DND-41 (cell line): ENCODE results near the gene DNAH3.

Experiments
- CTCF ChIP-seq: IDR thresholded peaks from 2 replicates; pipeline ENCODE4 v1.5.1; 2012; ENCODE audit warnings: borderline replicate concordance, low read length, moderate library complexity, mild to moderate bottlenecking; ENCODE audit not compliant: poor library complexity, severe bottlenecking; ENCODE audit errors: extremely low read depth
- EZH2 ChIP-seq: IDR thresholded peaks from 3 replicates; pipeline ENCODE4 v1.6.1; 2012; ENCODE audit warnings: borderline replicate concordance, low read depth, mild to moderate bottlenecking, moderate library complexity, low read length, inconsistent platforms; ENCODE audit not compliant: severe bottlenecking

DNA sequence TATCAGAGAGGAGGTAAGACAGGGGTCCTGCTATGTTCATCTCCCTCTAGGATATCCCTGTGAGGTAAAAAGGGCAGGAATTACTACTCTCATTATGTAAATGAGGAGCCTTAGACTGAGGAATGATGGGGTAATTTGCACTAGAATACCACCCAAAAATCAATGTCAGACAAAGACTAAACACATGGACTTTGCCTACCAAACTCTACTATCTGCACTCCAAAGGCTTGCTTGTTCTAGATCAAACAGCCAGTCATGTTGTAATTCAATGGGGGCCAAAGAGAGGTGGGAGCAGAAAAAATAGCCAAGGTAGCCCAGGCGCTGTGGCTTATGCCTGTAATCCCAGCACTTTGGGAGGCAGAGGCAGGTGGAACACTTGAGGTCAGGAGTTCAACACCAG is 129.3 kb downstream of the DNAH3 start:
- no peak for TF ChIP-seq CTCF
- TF ChIP-seq EZH2: no peak
